A549 (cell line): ENCODE data around the gene ZCWPW1. TPM values are rescaled to one million over a fixed set of nuclear protein-coding genes. Genes with fewer than 3 reads are reported as not detected.

Experiments
- ATAC-seq, 2 experiments: fragments of 200-7000 bp in 1 of 2; fragments of >200 bp in 1 of 2; cut with Nextera tagmentation in 1 of 2; cut with Tn5 transposase in 1 of 2; 3 replicates each; pipeline versions ENCODE4 v1.8.0 to v1.9.1; 2018 to 2020; ENCODE audit warnings: mild to moderate bottlenecking in 1 of 2, moderate library complexity in 1 of 2
- CTCF ChIA-PET: fragments of 300-600 bp; sonication (Branson Sonifier 250); formaldehyde crosslinking; extraction: SDS; loops from one replicate; lab custom pipeline; 2021; ENCODE audit warnings: antibody characterized with exemption, inconsistent platforms; lab: Yijun Ruan, JAX
- POLR2A ChIA-PET: fragments of 350-600 bp; formaldehyde crosslinking; extraction: SDS; loops from one replicate; lab custom pipeline; 2021; ENCODE audit warnings: antibody characterized with exemption, inconsistent platforms; lab: Yijun Ruan, JAX
- DNase-seq, 2 experiments: peaks; one replicate each; pipeline versions ENCODE4 v3.0.0 to v3.0.0-alpha.2; 2011 to 2016; ENCODE audit warnings: low read depth in 1 of 2, low spot score in 1 of 2
- FAIRE-seq: peaks from 2 replicates; lab custom pipeline; 2011; peaks lifted over from hg19 to GRCh38; lab: Jason Lieb, UNC
- H3K27ac ChIP-seq, 2 experiments: fragments of >200 bp; sonication (Bioruptor Twin); formaldehyde crosslinking; 3 replicates each; pipeline ENCODE4 v1.5.1; 2016 to 2017
- H3K4me1 ChIP-seq: fragments of >200 bp; sonication (Bioruptor Twin); formaldehyde crosslinking; 3 replicates; pipeline ENCODE4 v1.6.1; 2016
- H3K4me2 ChIP-seq: fragments of >200 bp; sonication (Bioruptor Twin); formaldehyde crosslinking; 3 replicates; pipeline ENCODE4 v1.6.1; 2016
- H3K4me3 ChIP-seq: fragments of >200 bp; sonication (Bioruptor Twin); formaldehyde crosslinking; 3 replicates; pipeline ENCODE4 v1.5.1; 2016
- H3K9me3 ChIP-seq: fragments of >200 bp; sonication (Bioruptor Twin); formaldehyde crosslinking; 3 replicates; pipeline ENCODE4 v1.6.1; 2016
- CBX8 ChIP-seq: fragments of 200-600 bp; sonication (generic); IDR thresholded peaks from 2 replicates; pipeline ENCODE4 v1.6.1; 2016
- EHMT2 ChIP-seq: fragments of 200-600 bp; sonication (generic); IDR thresholded peaks from 2 replicates; pipeline ENCODE4 v1.6.1; 2016; ENCODE audit warnings: antibody characterized with exemption, low read depth, mild to moderate bottlenecking, moderate library complexity
- EP300 ChIP-seq, 2 experiments: fragments of >200 bp; sonication (Bioruptor Twin); formaldehyde crosslinking; IDR thresholded peaks; 2 replicates in 1 of 2; 3 replicates in 1 of 2; pipeline ENCODE4 v1.6.1; 2016 to 2017
- GATA3 ChIP-seq: IDR thresholded peaks from 2 replicates; pipeline ENCODE4 v1.6.1; 2012; ENCODE audit warnings: borderline replicate concordance
- HEYL ChIP-seq: fragments of 250-450 bp; sonication (Bioruptor Pico); IDR thresholded peaks from 2 replicates; pipeline ENCODE4 v1.8.0; 2021; ENCODE audit warnings: mild to moderate bottlenecking, moderate library complexity
- HOXA7 ChIP-seq: fragments of 250-450 bp; sonication (Bioruptor Pico); IDR thresholded peaks from 2 replicates; pipeline ENCODE4 v1.5.0; 2020; ENCODE audit warnings: mild to moderate bottlenecking, moderate library complexity
- NR3C1 ChIP-seq: fragments of >200 bp; sonication (Bioruptor Twin); formaldehyde crosslinking; IDR thresholded peaks from 3 replicates; pipeline ENCODE4 v1.6.1; 2017
- POLR2A ChIP-seq: IDR thresholded peaks from 2 replicates; pipeline ENCODE4 v1.6.1; 2012; ENCODE audit warnings: mild to moderate bottlenecking, low read length
- RARB ChIP-seq: fragments of 250-450 bp; sonication (Bioruptor Pico); IDR thresholded peaks from 2 replicates; pipeline ENCODE4 v1.8.0; 2021; ENCODE audit warnings: mild to moderate bottlenecking, moderate library complexity
- TFCP2L1 ChIP-seq: fragments of 250-450 bp; sonication (Bioruptor Pico); IDR thresholded peaks from 2 replicates; pipeline ENCODE4 v1.5.0; 2021; ENCODE audit warnings: mild to moderate bottlenecking
- ZC3H11A ChIP-seq: fragments of 450-650 bp; IDR thresholded peaks from 2 replicates; pipeline ENCODE4 v1.6.1; 2014; ENCODE audit warnings: antibody characterized with exemption, mild to moderate bottlenecking
- WGBS: methylation state at CpG from one replicate; pipeline ENCODE4 v1.1.6; 2017; ENCODE audit errors: missing lambda C conversion rate; 5-methylcytosine and 5-hydroxymethylcytosine counted together
- polyA plus RNA-seq, 4 experiments: library from polyadenylated mRNA; depleted of rRNA in 3 of 4; stranded (reverse); fragments of >200 nt; fragmentation: RNase III in 1 of 4; extraction: RNeasy Plus Mini Kit Qiagen cat#74134 plus additional on column Dnase treatment in 1 of 4; gene quantifications; 2 replicates in 3 of 4; 3 replicates in 1 of 4; pipeline ENCODE4 v1.2.3, GENCODE V29; 2011 to 2017
- TF ChIP-seq, protein P1 (sequence below): IDR thresholded peaks from 2 replicates; pipeline ENCODE4 v1.6.1; 2012; ENCODE audit warnings: low read depth, borderline replicate concordance
- TF ChIP-seq, protein P2 (sequence below): fragments of >200 bp; sonication (Bioruptor Twin); formaldehyde crosslinking; IDR thresholded peaks from 2 replicates; pipeline ENCODE4 v1.6.1; 2016
- TF ChIP-seq, protein P3 (sequence below): fragments of 250-450 bp; sonication (Bioruptor Pico); IDR thresholded peaks from 2 replicates; pipeline ENCODE4 v1.5.0; 2020; ENCODE audit warnings: low read depth, mild to moderate bottlenecking, moderate library complexity
- TF ChIP-seq, protein P4 (sequence below): fragments of 450-650 bp; IDR thresholded peaks from 2 replicates; pipeline ENCODE4 v1.6.1; 2014; ENCODE audit warnings: antibody characterized with exemption
- TF ChIP-seq, protein P5 (sequence below): fragments of 250-450 bp; sonication (Bioruptor Pico); IDR thresholded peaks from 2 replicates; pipeline ENCODE4 v1.5.0; 2021; ENCODE audit warnings: mild to moderate bottlenecking, moderate library complexity, borderline replicate concordance
- TF ChIP-seq, protein P6 (sequence below): IDR thresholded peaks from 2 replicates; pipeline ENCODE4 v1.6.1; 2012
- TF ChIP-seq, protein P7 (sequence below): fragments of >200 bp; sonication (Bioruptor Twin); formaldehyde crosslinking; IDR thresholded peaks from 3 replicates; pipeline ENCODE4 v1.6.1; 2016

ZCWPW1 gene
- polyA plus RNA-seq, 2 of the 4 experiments (the other 2 are of a cell fraction): 2.0 to 4.2 TPM

DNA sequence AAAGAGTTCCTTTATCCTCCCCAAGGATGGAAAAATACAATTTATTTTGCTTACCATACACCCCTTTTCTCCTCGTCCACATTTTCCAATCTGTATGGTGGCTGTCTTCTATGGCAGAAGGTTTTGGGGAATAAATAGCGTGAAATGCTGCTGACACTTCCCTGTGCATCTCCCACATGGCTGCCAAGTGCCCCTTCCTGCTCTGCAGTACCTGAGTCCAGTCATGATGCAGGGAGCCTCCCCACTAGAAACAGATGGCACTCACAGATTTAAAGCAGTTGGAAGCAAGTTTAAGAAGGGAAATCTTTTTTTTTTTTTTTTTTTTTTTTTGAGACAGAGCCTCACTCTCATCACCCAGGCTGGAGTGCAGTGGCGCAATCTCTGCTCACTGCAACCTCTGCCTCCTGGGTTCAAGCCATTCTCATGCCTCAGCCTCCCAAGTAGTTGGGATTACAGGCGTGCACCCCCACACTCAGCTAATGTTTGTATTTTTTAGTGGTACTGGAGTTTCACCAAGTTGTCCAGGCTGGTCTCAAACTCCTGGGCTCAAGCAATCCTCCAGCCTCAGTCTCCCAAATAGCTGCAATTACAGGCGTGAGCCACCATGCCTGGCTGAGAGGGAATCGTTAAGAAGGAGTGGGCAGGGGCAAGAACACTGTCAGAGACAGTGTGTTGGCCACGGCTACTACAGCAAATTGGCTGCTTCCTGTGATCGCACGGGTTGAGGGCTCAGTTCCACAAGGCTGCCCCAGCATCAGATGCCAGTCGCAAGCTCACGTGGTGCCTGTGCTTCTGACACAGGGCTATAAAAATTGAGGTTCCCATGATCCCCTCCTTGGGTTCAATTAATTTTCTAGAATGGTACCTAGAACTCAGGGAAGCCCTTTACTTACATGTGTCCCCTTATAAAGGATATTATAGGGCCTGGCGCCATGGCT, 60.6 kb downstream of the ZCWPW1 start:
- Histone ChIP-seq H3K4me1 (peaks cover 7% of the 10 kb centered on the region; the same call in 2 of the 3 replicates), H3K9me3 (no peaks in the 10 kb centered on the region), H3K27ac (no peak overlapping the region), H3K4me2 (no peak overlapping the region), H3K4me3 (no peak overlapping the region)
- 89% methylated on average over 12 of the region's 12 CpGs for WGBS
- CTCF ChIA-PET: interaction anchor here (0.7 to 1.0 kb wide), 2 partner anchors 9 to 23 kb away, joined by 3 read pairs; no protein-coding TSS in a partner anchor
- no peak for ATAC-seq
- FAIRE-seq: no peak
- TF ChIP-seq, protein P1, sequence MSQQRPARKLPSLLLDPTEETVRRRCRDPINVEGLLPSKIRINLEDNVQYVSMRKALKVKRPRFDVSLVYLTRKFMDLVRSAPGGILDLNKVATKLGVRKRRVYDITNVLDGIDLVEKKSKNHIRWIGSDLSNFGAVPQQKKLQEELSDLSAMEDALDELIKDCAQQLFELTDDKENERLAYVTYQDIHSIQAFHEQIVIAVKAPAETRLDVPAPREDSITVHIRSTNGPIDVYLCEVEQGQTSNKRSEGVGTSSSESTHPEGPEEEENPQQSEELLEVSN: no peak
- POLR2A ChIA-PET: no interaction called here
- DNase-seq: no peak

DNA sequence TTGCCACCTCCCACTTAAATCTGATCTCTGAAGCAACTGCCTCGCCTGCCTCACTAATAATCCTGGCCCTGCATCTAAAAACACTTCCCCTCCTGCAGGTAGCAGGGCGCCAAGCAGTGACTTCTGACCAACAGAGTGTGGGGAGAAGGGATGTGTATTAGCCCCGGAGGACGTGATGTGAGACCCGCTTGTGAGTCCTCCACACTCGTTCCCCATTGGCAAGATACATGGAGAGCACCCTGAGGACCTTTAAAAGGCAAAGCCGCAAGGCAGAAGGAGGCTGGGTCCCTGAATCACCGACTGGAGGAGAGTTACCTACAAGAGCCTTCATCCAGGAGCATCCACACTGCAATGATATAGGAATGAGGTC, 61.3 kb downstream of the ZCWPW1 start:
- ChIA-PET POLR2A (no interaction called here), CTCF (no interaction called here)
- no peak overlapping the region for H3K27ac ChIP-seq
- TF ChIP-seq, protein P2, sequence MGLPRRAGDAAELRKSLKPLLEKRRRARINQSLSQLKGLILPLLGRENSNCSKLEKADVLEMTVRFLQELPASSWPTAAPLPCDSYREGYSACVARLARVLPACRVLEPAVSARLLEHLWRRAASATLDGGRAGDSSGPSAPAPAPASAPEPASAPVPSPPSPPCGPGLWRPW: no peak
- TF ChIP-seq, protein P3, sequence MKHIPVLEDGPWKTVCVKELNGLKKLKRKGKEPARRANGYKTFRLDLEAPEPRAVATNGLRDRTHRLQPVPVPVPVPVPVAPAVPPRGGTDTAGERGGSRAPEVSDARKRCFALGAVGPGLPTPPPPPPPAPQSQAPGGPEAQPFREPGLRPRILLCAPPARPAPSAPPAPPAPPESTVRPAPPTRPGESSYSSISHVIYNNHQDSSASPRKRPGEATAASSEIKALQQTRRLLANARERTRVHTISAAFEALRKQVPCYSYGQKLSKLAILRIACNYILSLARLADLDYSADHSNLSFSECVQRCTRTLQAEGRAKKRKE (CRISPR knock-in tag): no peak
- TF ChIP-seq, protein P4, sequence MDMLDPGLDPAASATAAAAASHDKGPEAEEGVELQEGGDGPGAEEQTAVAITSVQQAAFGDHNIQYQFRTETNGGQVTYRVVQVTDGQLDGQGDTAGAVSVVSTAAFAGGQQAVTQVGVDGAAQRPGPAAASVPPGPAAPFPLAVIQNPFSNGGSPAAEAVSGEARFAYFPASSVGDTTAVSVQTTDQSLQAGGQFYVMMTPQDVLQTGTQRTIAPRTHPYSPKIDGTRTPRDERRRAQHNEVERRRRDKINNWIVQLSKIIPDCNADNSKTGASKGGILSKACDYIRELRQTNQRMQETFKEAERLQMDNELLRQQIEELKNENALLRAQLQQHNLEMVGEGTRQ: no peak
- TF ChIP-seq, protein P5, sequence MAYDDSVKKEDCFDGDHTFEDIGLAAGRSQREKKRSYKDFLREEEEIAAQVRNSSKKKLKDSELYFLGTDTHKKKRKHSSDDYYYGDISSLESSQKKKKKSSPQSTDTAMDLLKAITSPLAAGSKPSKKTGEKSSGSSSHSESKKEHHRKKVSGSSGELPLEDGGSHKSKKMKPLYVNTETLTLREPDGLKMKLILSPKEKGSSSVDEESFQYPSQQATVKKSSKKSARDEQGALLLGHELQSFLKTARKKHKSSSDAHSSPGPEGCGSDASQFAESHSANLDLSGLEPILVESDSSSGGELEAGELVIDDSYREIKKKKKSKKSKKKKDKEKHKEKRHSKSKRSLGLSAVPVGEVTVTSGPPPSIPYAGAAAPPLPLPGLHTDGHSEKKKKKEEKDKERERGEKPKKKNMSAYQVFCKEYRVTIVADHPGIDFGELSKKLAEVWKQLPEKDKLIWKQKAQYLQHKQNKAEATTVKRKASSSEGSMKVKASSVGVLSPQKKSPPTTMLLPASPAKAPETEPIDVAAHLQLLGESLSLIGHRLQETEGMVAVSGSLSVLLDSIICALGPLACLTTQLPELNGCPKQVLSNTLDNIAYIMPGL (CRISPR knock-in tag): no peak
- TF ChIP-seq HOXA7 (CRISPR knock-in tag): no peak
- no peak for TF ChIP-seq POLR2A
- TF ChIP-seq, protein P6, sequence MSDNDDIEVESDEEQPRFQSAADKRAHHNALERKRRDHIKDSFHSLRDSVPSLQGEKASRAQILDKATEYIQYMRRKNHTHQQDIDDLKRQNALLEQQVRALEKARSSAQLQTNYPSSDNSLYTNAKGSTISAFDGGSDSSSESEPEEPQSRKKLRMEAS: no peak
- no peak for TF ChIP-seq TFCP2L1 (CRISPR knock-in tag)
- TF ChIP-seq HEYL (CRISPR knock-in tag): no peak
- no peak for TF ChIP-seq EHMT2
- TF ChIP-seq CBX8: no peak
- TF ChIP-seq GATA3: no peak
- no peak for TF ChIP-seq NR3C1
- no peak for TF ChIP-seq ZC3H11A
- TF ChIP-seq, protein P7, sequence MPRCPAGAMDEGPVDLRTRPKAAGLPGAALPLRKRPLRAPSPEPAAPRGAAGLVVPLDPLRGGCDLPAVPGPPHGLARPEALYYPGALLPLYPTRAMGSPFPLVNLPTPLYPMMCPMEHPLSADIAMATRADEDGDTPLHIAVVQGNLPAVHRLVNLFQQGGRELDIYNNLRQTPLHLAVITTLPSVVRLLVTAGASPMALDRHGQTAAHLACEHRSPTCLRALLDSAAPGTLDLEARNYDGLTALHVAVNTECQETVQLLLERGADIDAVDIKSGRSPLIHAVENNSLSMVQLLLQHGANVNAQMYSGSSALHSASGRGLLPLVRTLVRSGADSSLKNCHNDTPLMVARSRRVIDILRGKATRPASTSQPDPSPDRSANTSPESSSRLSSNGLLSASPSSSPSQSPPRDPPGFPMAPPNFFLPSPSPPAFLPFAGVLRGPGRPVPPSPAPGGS: no peak
- TF ChIP-seq RARB (CRISPR knock-in tag): no peak
- TF ChIP-seq EP300 (IDR thresholded peaks at IDR 0.05): no peak
- TF ChIP-seq, all 56 proteins: peak for 0
- H3K4me1 ChIP-seq: peaks cover 4% of the 10 kb centered on the region; the same call in 2 of the 3 replicates
- H3K4me3 ChIP-seq: no peak overlapping the region
- ATAC-seq: peak; percentile 3 to 5; a peak in 3 of 6 replicates
- FAIRE-seq: no peak
- no peaks in the 10 kb centered on the region for H3K9me3 ChIP-seq
- 92% methylated on average over 8 of the region's 8 CpGs for WGBS
- no peak overlapping the region for H3K4me2 ChIP-seq
- DNase-seq: no peak
